GM10847 (cell line): ENCODE measurements around the gene PTGES3.

Experiments
- POLR2A ChIP-seq: IDR thresholded peaks from 2 replicates; pipeline ENCODE4 v1.6.1; 2011; ENCODE audit not compliant: insufficient read length; ENCODE audit errors: extremely low read depth

The PTGES3 gene

DNA sequence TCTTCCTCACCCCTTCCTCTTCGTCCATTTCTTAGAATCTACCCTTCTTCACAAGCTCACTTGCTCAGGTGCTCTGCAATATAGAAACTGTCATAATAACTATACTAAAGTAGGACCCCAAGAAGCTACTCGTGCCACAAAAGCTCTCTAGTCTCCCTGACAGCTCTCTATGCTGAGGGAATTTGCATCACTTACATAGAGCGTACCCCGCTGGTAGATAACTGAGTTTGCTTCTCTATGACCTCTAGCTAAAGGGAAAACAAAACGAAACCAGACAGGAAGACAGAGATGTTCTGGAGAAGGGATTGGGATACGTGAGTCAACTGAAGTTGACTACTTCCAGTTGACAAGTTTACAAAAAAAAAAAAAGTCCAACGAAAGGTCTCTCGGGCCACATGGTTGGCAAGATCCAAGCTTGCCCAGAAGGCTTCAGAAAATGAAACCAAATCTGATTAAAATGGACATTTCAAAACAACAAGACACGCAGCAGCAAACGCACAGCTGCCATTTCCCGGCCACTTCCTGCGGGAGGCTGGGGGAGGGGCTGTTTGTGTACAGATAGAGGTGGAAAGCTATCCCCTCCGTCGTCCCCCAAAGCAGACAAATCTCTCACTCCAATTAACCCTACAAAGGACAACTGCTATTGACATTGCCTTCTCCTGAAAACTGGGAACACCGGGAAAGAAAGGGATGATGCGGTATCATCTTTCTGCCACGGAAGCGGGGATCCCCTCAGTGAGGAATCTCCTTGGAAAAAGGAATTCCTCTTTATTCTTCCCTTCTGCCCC, 59.2 kb downstream of the PTGES3 start:
- TF ChIP-seq POLR2A, result no peak

DNA sequence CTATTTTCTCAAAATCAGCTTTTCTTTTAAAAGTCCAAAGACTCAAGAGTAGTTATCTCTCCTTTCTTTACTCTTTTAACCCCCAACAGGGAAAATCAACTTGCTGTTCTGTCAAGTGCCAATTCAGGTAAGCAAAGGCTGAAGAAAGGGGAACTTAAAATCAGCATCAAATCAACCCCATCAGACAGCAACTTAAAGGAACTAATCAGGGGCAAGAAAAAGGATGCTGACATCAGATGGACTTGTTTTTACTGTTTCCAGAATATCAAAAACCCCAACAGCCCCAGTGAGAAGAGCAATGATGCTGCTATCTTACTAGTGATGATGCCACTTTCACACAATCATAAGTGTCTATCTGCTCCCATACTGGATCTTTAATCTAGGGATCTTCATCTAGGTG, 61.4 kb downstream of the PTGES3 start:
- TF ChIP-seq POLR2A, result no peak

DNA sequence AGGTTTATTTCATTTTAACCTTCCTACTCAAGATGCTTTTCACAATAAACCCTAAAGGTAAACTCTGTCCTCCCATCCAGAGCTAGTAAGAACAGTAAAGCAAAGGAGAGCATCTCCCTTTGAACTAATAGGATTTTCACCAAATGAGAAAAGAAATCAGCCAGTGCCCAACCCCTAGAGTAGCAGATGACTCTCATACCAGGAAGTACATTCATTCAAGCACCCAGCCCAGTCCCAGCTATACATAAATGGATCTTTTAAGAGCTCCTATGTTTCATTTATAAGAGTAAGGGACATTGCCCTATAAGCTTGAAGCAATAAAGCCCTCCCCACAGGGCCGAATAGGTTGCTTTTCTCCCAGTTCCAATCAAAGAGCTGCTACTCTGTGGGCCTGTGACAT, 65.5 kb downstream of the PTGES3 start:
- TF ChIP-seq POLR2A, result no peak

DNA sequence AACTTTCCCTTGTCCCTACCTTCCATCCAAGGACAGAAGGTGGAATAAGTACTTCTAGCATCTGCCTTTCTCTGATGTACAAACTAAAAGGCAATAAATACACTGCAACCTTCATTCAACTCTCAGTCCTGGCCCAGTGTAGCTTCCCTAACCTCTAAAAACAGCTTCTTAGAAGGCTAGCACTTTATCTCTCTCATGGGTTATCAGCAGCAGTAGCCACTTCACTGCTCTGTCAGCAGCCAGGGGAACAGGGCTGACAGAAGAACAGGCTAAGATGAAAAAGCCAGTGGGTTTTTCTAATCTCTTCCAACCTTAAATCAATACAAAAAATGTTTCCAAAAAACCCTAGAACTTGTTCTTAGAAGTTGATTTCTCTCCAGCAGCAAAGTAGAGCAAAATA, 71.2 kb downstream of the PTGES3 start:
- TF ChIP-seq POLR2A, result no peak

DNA sequence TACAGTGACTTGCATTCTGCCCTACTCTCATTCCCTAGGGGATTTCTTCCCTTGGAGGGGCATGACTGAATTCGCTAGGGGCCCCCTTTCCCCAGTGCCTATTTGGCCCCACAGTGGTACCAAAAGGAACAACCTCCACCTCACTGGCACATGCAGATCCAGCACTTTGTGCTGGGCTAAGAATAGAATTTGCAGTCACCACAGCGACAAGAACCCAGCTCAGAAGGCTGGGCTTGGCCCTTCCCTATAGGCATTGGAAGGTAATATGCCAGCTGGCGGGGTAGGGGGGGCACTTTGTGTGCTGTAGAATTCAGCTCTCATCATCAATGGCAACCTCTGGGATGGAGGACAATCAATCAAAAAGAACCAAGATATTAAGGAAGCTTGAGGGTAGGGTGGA, 71.8 kb downstream of the PTGES3 start:
- no peak for TF ChIP-seq POLR2A

DNA sequence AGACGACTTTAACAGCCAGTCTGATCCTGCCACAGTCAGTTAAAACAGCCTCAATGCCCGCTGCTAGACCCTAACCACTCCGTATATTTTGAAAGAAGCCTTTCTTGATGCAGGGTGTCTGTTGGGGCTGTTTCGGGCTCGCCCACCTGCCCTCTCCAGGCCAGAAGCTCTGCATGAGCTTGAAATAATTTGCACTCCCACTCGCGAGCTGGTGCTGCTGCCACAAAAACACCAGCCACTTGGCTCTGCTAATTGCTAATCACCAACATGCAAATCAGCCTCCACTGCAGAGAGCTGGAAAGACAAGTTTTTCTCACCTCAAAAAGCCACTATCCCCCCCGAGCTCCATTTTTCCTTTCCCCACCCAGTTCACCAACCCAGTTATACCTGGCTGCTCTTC, 73.5 kb downstream of the PTGES3 start:
- no peak for TF ChIP-seq POLR2A
